Breast epithelium (tissue), 4 donors: ENCODE data around the gene EVA1B. TPM values are rescaled to one million over a fixed set of nuclear protein-coding genes. Genes with fewer than 3 reads are reported as not detected.

Source experiments
- DNase-seq, 2 donors: peaks; one replicate each; pipeline ENCODE4 v3.0.0-alpha.2; 2019; ENCODE audit warnings: low spot score in 2 of 2
- H3K27ac ChIP-seq, 2 donors: fragments of 200-600 bp; sonication (generic) in 1 of 2; one replicate each; pipeline ENCODE4 v1.5.1; 2016 to 2019; ENCODE audit warnings: mild to moderate bottlenecking in 1 of 2
- H3K27me3 ChIP-seq, 2 donors: fragments of 200-600 bp; sonication (generic) in 1 of 2; one replicate each; pipeline versions ENCODE4 v1.5.1 to v1.6.0; 2017 to 2019; ENCODE audit warnings: control low read depth in 1 of 2, mild to moderate bottlenecking in 1 of 2
- H3K36me3 ChIP-seq: fragments of 200-600 bp; one replicate; pipeline ENCODE4 v1.5.1; 2019
- H3K4me1 ChIP-seq, 2 donors: fragments of 200-600 bp; sonication (generic); one replicate each; pipeline ENCODE4 v1.5.1; 2016 to 2019; ENCODE audit warnings: control low read depth in 1 of 2
- H3K4me3 ChIP-seq, 3 donors: fragments of 200-600 bp; sonication (generic); 1 replicate in 2 of 3; 2 replicates in 1 of 3; pipeline ENCODE4 v1.5.1; 2016 to 2019; ENCODE audit warnings: mild to moderate bottlenecking in 3 of 3, moderate library complexity in 2 of 3
- H3K9me3 ChIP-seq, 2 donors: fragments of 200-600 bp; sonication (generic) in 1 of 2; one replicate each; pipeline ENCODE4 v1.5.1; 2016 to 2019; ENCODE audit warnings: control low read depth in 1 of 2
- POLR2A ChIP-seq: fragments of 450-650 bp; IDR thresholded peaks from one replicate; pipeline ENCODE4 v1.6.1; 2016; ENCODE audit warnings: antibody characterized with exemption, mild to moderate bottlenecking, moderate library complexity
- POLR2AphosphoS5 ChIP-seq, 3 donors: sonication (generic); formaldehyde crosslinking; IDR thresholded peaks; one replicate each; pipeline ENCODE4 v1.6.1; 2017; ENCODE audit warnings: antibody characterized with exemption in 3 of 3
- intact Hi-C: fragments of 100-400 bp; cut with DNase I; formaldehyde crosslinking; loops from one replicate; pipeline ENCODE4 v1.15.1; 2023; ENCODE audit warnings: low total_unique reads
- total RNA-seq, 3 donors: library from RNA; depleted of rRNA; stranded (reverse); fragments of >200 nt; gene quantifications; one replicate each; pipeline ENCODE4 v1.1.0, GENCODE V29; 2016
- TF ChIP-seq, protein P1 (sequence below), 3 donors: fragments of 450-650 bp; IDR thresholded peaks; one replicate each; pipeline ENCODE4 v1.5.1; 2016 to 2017; ENCODE audit warnings: antibody characterized with exemption in 3 of 3, mild to moderate bottlenecking in 3 of 3, moderate library complexity in 3 of 3

Gene EVA1B
- total RNA-seq, 3 donors from 2014 or later = 62.1 to 129 (median 118) TPM

DNA sequence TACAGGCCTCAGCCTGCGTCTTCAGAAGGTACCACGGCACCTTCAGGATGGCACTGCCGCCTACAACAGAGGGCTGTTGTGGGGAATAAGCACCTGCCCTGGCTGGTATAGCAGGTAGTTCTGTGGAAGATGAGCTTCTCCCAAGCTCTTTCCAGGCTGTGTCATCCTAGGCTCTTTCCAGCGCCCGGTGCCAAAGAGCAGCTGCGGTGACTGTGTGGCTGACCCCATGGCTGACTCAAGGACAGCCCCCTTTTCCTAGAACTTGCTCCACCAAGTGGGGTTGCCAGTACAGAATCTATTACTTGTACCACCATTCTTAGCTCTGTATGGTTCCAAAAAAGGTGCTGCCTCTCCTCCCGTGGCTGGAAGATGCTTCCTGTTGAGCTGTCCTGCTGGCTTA, 21.9 kb upstream of the EVA1B start:
- intact Hi-C loops = no loop called here
- no peak for DNase-seq
- no peak overlapping the region for H3K27ac ChIP-seq
- TF ChIP-seq, protein P1, sequence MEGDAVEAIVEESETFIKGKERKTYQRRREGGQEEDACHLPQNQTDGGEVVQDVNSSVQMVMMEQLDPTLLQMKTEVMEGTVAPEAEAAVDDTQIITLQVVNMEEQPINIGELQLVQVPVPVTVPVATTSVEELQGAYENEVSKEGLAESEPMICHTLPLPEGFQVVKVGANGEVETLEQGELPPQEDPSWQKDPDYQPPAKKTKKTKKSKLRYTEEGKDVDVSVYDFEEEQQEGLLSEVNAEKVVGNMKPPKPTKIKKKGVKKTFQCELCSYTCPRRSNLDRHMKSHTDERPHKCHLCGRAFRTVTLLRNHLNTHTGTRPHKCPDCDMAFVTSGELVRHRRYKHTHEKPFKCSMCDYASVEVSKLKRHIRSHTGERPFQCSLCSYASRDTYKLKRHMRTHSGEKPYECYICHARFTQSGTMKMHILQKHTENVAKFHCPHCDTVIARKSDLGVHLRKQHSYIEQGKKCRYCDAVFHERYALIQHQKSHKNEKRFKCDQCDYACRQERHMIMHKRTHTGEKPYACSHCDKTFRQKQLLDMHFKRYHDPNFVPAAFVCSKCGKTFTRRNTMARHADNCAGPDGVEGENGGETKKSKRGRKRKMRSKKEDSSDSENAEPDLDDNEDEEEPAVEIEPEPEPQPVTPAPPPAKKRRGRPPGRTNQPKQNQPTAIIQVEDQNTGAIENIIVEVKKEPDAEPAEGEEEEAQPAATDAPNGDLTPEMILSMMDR (IDR thresholded peaks at IDR 0.05) = no peak
- TF ChIP-seq POLR2A = no peak
- TF ChIP-seq POLR2AphosphoS5 (IDR thresholded peaks at IDR 0.05) = no peak
- H3K4me1 ChIP-seq = peaks cover 0 to 7% of the 10 kb centered on the region in 2 donors
- H3K9me3 ChIP-seq = no peaks in the 10 kb centered on the region
- no peaks in the 10 kb centered on the region for H3K27me3 ChIP-seq
- H3K36me3 ChIP-seq = no peaks in the 10 kb centered on the region
- H3K4me3 ChIP-seq = no peak overlapping the region

GRCh38 chr1:36344395-36344680, 20.9 kb upstream of the EVA1B start:
- intact Hi-C loops = no loop called here
- Histone ChIP-seq H3K9me3 (no peaks in the 10 kb centered on the region), H3K27ac (no peak overlapping the region), H3K4me1 (no peaks in the 10 kb centered on the region), H3K27me3 (no peaks in the 10 kb centered on the region), H3K36me3 (no peaks in the 10 kb centered on the region), H3K4me3 (no peak overlapping the region)
- no peak for TF ChIP-seq POLR2AphosphoS5 (IDR thresholded peaks at IDR 0.05)
- TF ChIP-seq, protein P1 (IDR thresholded peaks at IDR 0.05) = no peak
- TF ChIP-seq POLR2A = no peak
- DNase-seq = no peak

DNA sequence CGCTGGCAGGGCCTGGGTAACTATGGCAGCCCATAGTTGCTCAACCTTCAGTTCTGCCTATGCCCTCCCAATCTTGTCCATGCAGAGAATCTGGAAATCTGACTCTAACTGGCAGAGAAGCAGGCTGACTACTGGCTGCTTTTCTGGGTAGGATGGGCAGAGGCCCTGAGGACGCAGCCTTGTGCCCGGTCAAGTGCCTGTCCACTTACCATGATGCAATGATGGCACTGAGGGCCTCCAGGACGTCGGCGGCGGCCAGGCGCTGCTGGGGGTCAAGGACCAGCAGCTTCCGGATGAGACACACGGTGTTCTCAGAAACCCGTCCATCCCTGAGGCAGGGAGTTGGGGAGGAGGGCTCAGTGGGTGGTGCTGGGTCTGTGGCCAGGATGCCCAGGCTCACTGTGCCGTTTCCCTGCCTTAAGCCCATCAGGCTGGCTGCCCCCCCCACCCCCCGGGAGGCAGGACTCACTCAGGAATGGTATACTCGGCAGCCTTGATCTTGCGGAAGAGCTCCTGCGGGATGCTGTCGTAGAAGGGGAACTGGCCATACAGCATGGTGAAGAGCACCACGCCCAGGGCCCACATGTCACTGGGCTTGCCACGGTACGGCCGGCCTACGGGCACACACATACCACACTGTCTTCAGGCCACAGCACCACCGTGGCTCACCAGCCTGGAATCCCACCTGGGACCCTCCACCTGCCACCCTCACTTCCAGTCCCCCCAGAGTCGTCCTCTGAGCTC, 20.4 kb upstream of the EVA1B start:
- no peaks in the 10 kb centered on the region for H3K4me1 ChIP-seq
- no peak overlapping the region for H3K4me3 ChIP-seq
- TF ChIP-seq POLR2AphosphoS5 (IDR thresholded peaks at IDR 0.05) (no peak), POLR2A (no peak)
- TF ChIP-seq, protein P1 (IDR thresholded peaks at IDR 0.05) = no peak
- no peaks in the 10 kb centered on the region for H3K27me3 ChIP-seq
- H3K36me3 ChIP-seq = no peaks in the 10 kb centered on the region
- intact Hi-C loops = loop anchor here (1.0 kb wide), 1 partner anchor 19 kb away; no protein-coding TSS in a partner anchor
- H3K27ac ChIP-seq = peak overlapping the region; percentile 45 to 55
- no peak for DNase-seq
- no peaks in the 10 kb centered on the region for H3K9me3 ChIP-seq

DNA sequence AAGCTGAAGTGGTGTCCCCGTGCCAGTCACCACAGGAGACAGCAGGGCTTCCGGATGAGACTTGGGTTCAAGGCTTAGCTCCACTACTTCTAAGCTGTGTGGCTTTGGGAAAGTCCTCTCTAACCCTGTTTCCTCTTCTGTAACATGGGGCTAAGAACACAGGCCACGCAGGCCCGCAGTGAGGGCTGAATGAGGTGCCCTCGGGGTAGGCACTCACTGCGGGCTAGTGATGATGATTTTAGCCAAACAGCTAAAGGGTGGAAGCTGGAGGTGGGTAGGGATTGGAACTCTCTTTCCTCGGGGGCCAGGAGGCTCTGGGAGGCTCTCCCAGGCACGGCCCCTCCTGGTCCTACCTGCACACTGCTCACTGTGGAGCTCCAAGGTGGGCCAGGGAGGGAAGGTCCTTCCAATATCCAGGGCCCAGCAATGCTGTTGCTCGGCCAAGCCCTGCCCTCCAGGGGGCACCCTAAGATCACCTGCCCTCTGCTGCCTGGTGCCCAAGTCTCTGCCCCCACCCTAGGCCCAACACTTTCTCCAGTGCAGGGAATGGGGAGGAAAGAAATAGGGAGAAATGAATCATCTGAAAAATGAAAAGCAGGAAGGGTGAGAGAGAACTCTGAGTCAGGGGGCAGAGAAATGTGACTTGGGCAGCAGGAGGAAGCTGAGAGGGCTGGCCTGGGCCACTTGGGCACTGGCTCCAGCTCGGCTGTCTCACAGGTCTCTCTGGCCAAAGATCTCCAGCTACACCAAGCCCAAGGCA, 19.2 kb upstream of the EVA1B start:
- intact Hi-C loops = loop anchor here (1.0 kb wide), 1 partner anchor 21 kb away; no protein-coding TSS in a partner anchor
- Histone ChIP-seq H3K9me3 (no peaks in the 10 kb centered on the region), H3K36me3 (no peaks in the 10 kb centered on the region), H3K27ac (peak overlapping the region; percentile 45 to 55), H3K27me3 (no peaks in the 10 kb centered on the region), H3K4me1 (no peaks in the 10 kb centered on the region), H3K4me3 (no peak overlapping the region)
- TF ChIP-seq, protein P1 (IDR thresholded peaks at IDR 0.05) = peak in 2 of 3 donors; percentile 49 to 65
- TF ChIP-seq POLR2A (no peak), POLR2AphosphoS5 (IDR thresholded peaks at IDR 0.05) (no peak)
- DNase-seq = no peak
